NT2/D1 (cell line): ENCODE results near the gene UBAC2.

Experiments used
- SUZ12 ChIP-seq: IDR thresholded peaks from 2 replicates; pipeline ENCODE4 v1.6.1; 2011; ENCODE audit not compliant: insufficient read length, insufficient read depth; ENCODE audit errors: extremely low read depth
- YY1 ChIP-seq: IDR thresholded peaks from 2 replicates; pipeline ENCODE4 v1.6.1; 2011; ENCODE audit not compliant: insufficient read length, insufficient read depth
- ZNF274 ChIP-seq: IDR thresholded peaks from 2 replicates; pipeline ENCODE4 v1.6.1; 2011; ENCODE audit warnings: mild to moderate bottlenecking, low read depth, low read length

DNA sequence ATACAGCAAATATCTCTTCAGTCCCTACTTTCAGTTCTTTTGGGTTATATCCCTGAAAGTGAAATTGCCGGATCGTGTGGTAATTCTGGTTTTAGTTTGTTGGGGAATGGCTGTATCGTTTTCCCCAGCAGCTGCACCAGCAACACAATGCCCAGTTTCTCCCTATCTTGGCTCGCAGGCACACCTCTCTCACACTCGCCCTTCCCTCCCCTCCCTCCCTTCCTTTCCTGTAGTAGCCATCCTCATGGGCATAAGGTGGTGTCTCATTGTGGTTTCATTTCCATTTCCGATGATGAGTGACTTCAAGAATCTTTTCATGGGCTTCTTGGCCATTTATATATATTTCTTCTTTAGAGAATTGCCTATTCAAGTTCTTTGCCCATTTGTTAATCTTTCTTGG is 66.2 kb downstream of the UBAC2 start:
- no peak for TF ChIP-seq SUZ12
- no peak for TF ChIP-seq ZNF274
- no peak for TF ChIP-seq YY1
